AG09309 (cell line): ENCODE data around the gene EMX1.

Experiments used
- DNase-seq: peaks from one replicate; pipeline ENCODE4 v3.0.0-alpha.2; 2010; ENCODE audit warnings: low read depth
- H3K4me3 ChIP-seq: 2 replicates; pipeline ENCODE4 v1.5.1; 2011; ENCODE audit warnings: mild to moderate bottlenecking, low read depth, low read length, moderate library complexity; ENCODE audit not compliant: control insufficient read depth
- CTCF ChIP-seq: IDR thresholded peaks from 2 replicates; pipeline ENCODE4 v1.5.1; 2011; ENCODE audit warnings: mild to moderate bottlenecking, low read depth, low read length, inconsistent platforms; ENCODE audit not compliant: insufficient read depth, control insufficient read depth; ENCODE audit errors: missing control alignments

Gene EMX1

GRCh38 chr2:72958542-72959385, 41.4 kb downstream of the EMX1 start:
- DNase-seq = no peak
- no peak overlapping the region for H3K4me3 ChIP-seq
- no peak for TF ChIP-seq CTCF

- H3K4me3 ChIP-seq = no peak overlapping the region
- DNase-seq = no peak
- TF ChIP-seq CTCF = no peak
These were observed 42.2 kb downstream of the EMX1 start for GRCh38 chr2:72959554-72959953.

GRCh38 chr2:72959995-72960981, 43.0 kb downstream of the EMX1 start:
- DNase-seq = no peak
- TF ChIP-seq CTCF = no peak
- H3K4me3 ChIP-seq = no peak overlapping the region

- no peak overlapping the region for H3K4me3 ChIP-seq
- DNase-seq = no peak
- no peak for TF ChIP-seq CTCF
These were observed 43.9 kb downstream of the EMX1 start for GRCh38 chr2:72961036-72961720.

GRCh38 chr2:72961853-72962468, 44.6 kb downstream of the EMX1 start:
- DNase-seq = no peak
- TF ChIP-seq CTCF = no peak
- no peak overlapping the region for H3K4me3 ChIP-seq

GRCh38 chr2:72962911-72963310, 45.6 kb downstream of the EMX1 start:
- no peak overlapping the region for H3K4me3 ChIP-seq
- DNase-seq = no peak
- TF ChIP-seq CTCF = no peak
